CD4-positive, alpha-beta T cell treated with Interleukin-17A for 4 hours (primary cell): ENCODE measurements around the gene NEU4.

Source experiments
- DNase-seq: peaks from one replicate; pipeline ENCODE4 v3.0.0-alpha.2; 2020; ENCODE audit warnings: mixed read lengths

The NEU4 gene

GRCh38 chr2:241835611-241836010, 26.6 kb downstream of the NEU4 start:
- DNase-seq: no peak

GRCh38 chr2:241836292-241836691, 27.3 kb downstream of the NEU4 start:
- DNase-seq: no peak

- DNase-seq: no peak
Measured at GRCh38 chr2:241837197-241837965, 28.4 kb downstream of the NEU4 start.

GRCh38 chr2:241841181-241842066, 32.4 kb downstream of the NEU4 start:
- no peak for DNase-seq

GRCh38 chr2:241842067-241842415, 33.0 kb downstream of the NEU4 start:
- DNase-seq: no peak

GRCh38 chr2:241842620-241843211, 33.7 kb downstream of the NEU4 start:
- peak; percentile 47 for DNase-seq

GRCh38 chr2:241843321-241844065, 34.5 kb downstream of the NEU4 start:
- DNase-seq: no peak

- peak; percentile 79 for DNase-seq
Measured at GRCh38 chr2:241844066-241844728, 35.2 kb downstream of the NEU4 start.

GRCh38 chr2:241844831-241845578, 36.0 kb downstream of the NEU4 start:
- DNase-seq: no peak

GRCh38 chr2:241846406-241846805, 37.4 kb downstream of the NEU4 start:
- DNase-seq: no peak

- DNase-seq: no peak
Measured at GRCh38 chr2:241848761-241849615, 40.0 kb downstream of the NEU4 start.

- DNase-seq: no peak
Measured at GRCh38 chr2:241849616-241850543, 40.9 kb downstream of the NEU4 start.

GRCh38 chr2:241850544-241851324, 41.7 kb downstream of the NEU4 start:
- DNase-seq: no peak

GRCh38 chr2:241851325-241852115, 42.5 kb downstream of the NEU4 start:
- DNase-seq: no peak

GRCh38 chr2:241852116-241852980, 43.4 kb downstream of the NEU4 start:
- DNase-seq: no peak

GRCh38 chr2:241852981-241853631, 44.1 kb downstream of the NEU4 start:
- no peak for DNase-seq
